HEK293T (cell line): Measurements from ENCODE around the gene ADAM29.
"Not testable (repeated sequence)": the region's sequence is repeated elsewhere in the genome, so short reads cannot be mapped to it uniquely, and the experiment has no call there.

ENCODE experiments used
- CTCF ChIA-PET: fragments of 350-600 bp; formaldehyde crosslinking; extraction: SDS; loops from one replicate; lab custom pipeline; 2021; ENCODE audit warnings: antibody characterized with exemption, inconsistent platforms; lab: Yijun Ruan, JAX
- POLR2A ChIA-PET: fragments of 350-600 bp; formaldehyde crosslinking; extraction: SDS; loops from one replicate; lab custom pipeline; 2020; ENCODE audit warnings: antibody characterized with exemption, inconsistent platforms; lab: Yijun Ruan, JAX
- DNase-seq: peaks from one replicate; pipeline ENCODE4 v3.0.0; 2012; ENCODE audit warnings: mixed read lengths; ENCODE audit errors: extremely low spot score
- ARNT ChIP-seq: fragments of 450-650 bp; IDR thresholded peaks from 2 replicates; pipeline ENCODE4 v1.6.1; 2017; ENCODE audit warnings: mild to moderate bottlenecking
- CTBP1 ChIP-seq: fragments of 450-650 bp; IDR thresholded peaks from 2 replicates; pipeline ENCODE4 v1.6.1; 2016; ENCODE audit warnings: borderline replicate concordance
- ELF4 ChIP-seq: fragments of 450-650 bp; IDR thresholded peaks from 2 replicates; pipeline ENCODE4 v1.6.1; 2017; ENCODE audit warnings: antibody characterized with exemption
- FOXA1 ChIP-seq: fragments of 450-650 bp; IDR thresholded peaks from 2 replicates; pipeline ENCODE4 v1.6.1; 2016; ENCODE audit warnings: mild to moderate bottlenecking
- FOXK2 ChIP-seq: fragments of 450-650 bp; IDR thresholded peaks from 2 replicates; pipeline ENCODE4 v1.6.1; 2016; ENCODE audit warnings: mild to moderate bottlenecking
- FOXM1 ChIP-seq: fragments of 450-650 bp; IDR thresholded peaks from 2 replicates; pipeline ENCODE4 v1.6.1; 2017; ENCODE audit warnings: mild to moderate bottlenecking, borderline replicate concordance
- HDGF ChIP-seq: fragments of 450-650 bp; IDR thresholded peaks from 2 replicates; pipeline ENCODE4 v1.6.1; 2017; ENCODE audit warnings: antibody characterized with exemption, borderline replicate concordance
- L3MBTL2 ChIP-seq: fragments of 450-650 bp; conservative IDR thresholded peaks from 2 replicates; pipeline ENCODE4 v1.6.1; 2016; ENCODE audit warnings: mild to moderate bottlenecking
- NFRKB ChIP-seq: fragments of 450-650 bp; IDR thresholded peaks from 2 replicates; pipeline ENCODE4 v1.6.1; 2016; ENCODE audit warnings: mild to moderate bottlenecking, moderate library complexity
- SP1 ChIP-seq: fragments of 450-650 bp; IDR thresholded peaks from 2 replicates; pipeline ENCODE4 v1.6.1; 2017
- SUZ12 ChIP-seq: fragments of 450-650 bp; IDR thresholded peaks from 2 replicates; pipeline ENCODE4 v1.6.1; 2016; ENCODE audit warnings: mild to moderate bottlenecking
- TARDBP ChIP-seq: fragments of 450-650 bp; IDR thresholded peaks from 2 replicates; pipeline ENCODE4 v1.6.1; 2016
- ZNF384 ChIP-seq: fragments of 450-650 bp; IDR thresholded peaks from 2 replicates; pipeline ENCODE4 v1.6.1; 2016

Gene ADAM29

GRCh38 chr4:174999407-174999806 is 81.2 kb downstream of the ADAM29 start:
- TF ChIP-seq FOXM1 (no peak), ZNF384 (no peak), TARDBP (no peak), CTBP1 (no peak), NFRKB (no peak), SP1 (no peak), ELF4 (no peak), FOXA1 (no peak), FOXK2 (no peak), SUZ12 (no peak)

GRCh38 chr4:175017751-175018150 is 99.6 kb downstream of the ADAM29 start:
- no peak for TF ChIP-seq NFRKB
- TF ChIP-seq HDGF = no peak
- TF ChIP-seq CTBP1 = no peak
- TF ChIP-seq L3MBTL2 = no peak
- no peak for TF ChIP-seq ARNT
- TF ChIP-seq ELF4 = no peak
- no peak for TF ChIP-seq SUZ12
- POLR2A ChIA-PET = no interaction called here
- no peak for DNase-seq
- CTCF ChIA-PET = no interaction called here

More at GRCh38 chr4:174999407-174999806, 81.2 kb downstream of the ADAM29 start:
- POLR2A ChIA-PET = no interaction called here
- DNase-seq = no peak
- CTCF ChIA-PET = no interaction called here

DNA sequence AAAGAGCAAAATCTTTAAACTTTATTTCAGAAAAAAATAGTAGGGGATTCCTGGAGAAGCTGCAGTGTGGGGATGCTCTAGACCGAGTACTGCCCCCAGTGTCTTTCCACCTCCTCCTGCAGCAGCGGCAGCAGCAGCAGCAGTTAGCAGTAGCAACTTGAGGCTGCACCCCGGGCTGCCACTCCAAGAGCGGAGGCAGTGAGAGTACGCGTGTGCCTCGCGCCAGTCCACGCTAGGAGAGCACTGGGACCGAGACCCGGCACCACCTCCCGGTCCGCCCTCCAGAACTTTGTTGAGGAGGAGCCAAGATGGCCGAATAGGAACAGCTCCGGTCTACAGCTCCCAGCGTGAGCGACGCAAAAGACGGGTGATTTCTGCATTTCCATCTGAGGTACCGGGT is 101.3 kb downstream of the ADAM29 start:
- DNase-seq, CTCF ChIA-PET, POLR2A ChIA-PET: not testable (repeated sequence)
